ENCODE data around the gene CCDC97. TPM values are rescaled to one million over a fixed set of nuclear protein-coding genes. Genes with fewer than 3 reads are reported as not detected.

Gene CCDC97
- polyA plus RNA-seq, 1 donor from 2014 or later, result 4.9 TPM

DNA sequence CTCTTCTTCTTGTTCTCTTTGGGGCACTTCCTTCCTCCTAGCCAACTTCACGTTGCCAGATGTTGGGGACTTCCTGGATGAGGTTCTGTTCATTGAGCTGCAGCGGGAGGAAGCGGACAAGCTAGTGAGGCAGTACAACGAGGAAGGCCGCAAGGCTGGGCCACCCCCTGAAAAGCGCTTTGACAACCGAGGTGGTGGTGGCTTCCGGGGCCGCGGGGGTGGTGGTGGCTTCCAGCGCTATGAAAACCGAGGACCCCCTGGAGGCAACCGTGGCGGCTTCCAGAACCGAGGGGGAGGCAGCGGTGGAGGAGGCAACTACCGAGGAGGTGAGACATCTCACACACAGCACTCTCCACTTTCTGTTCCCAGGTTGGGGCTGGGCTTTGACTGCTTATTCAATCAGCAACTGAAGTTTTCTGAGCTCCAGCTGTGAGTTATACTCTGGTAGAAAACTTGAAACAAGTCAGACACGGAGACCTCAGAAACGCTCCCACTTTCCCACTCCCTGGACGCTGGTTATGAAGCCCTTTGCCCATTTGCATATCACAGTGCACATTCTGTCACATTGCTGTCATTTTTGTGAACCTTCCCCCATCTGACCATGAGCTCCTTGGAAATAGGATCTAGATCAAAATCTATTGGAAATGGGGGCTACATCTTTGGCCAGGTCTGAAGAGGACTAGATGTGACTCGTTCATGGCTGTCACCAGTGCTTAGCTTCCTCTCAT lies 7.2 kb upstream of the CCDC97 start:
- Histone ChIP-seq H3K79me2 (replicated peaks; ENCODE audit: insufficient read depth, low read length) (no peaks in the 10 kb centered on the region), H3K27ac (ENCODE audit: low read length) (no peak overlapping the region), H3K9me3 (ENCODE audit: low read length) (no peaks in the 10 kb centered on the region), H3F3A (ENCODE audit: insufficient read depth, low read length, poor library complexity, severe bottlenecking) (no peaks in the 10 kb centered on the region), H3K36me3 (ENCODE audit: insufficient read depth, low read length) (no peaks in the 10 kb centered on the region), H2AFZ (ENCODE audit: low read depth, low read length) (no peak overlapping the region), H3K27me3 (ENCODE audit: insufficient read depth, low read depth, low read length) (no peaks in the 10 kb centered on the region), H3K4me3 (ENCODE audit: low read length) (no peak overlapping the region), H3K9me2 (ENCODE audit: insufficient read depth, low read length) (no peaks in the 10 kb centered on the region), H3K9ac (ENCODE audit: low read length) (no peak overlapping the region), H4K20me1 (ENCODE audit: insufficient read depth) (no peaks in the 10 kb centered on the region), H3K4me2 (ENCODE audit: low read length) (no peak overlapping the region)
- TF ChIP-seq MXI1 (conservative IDR thresholded peaks at IDR 0.05; ENCODE audit: poor library complexity, severe bottlenecking), result no peak
- TF ChIP-seq POLR2AphosphoS5 (IDR thresholded peaks at IDR 0.05), result no peak
- TF ChIP-seq EP300 (conservative IDR thresholded peaks at IDR 0.05; ENCODE audit: poor library complexity, severe bottlenecking), result no peak
- TF ChIP-seq, protein P1, sequence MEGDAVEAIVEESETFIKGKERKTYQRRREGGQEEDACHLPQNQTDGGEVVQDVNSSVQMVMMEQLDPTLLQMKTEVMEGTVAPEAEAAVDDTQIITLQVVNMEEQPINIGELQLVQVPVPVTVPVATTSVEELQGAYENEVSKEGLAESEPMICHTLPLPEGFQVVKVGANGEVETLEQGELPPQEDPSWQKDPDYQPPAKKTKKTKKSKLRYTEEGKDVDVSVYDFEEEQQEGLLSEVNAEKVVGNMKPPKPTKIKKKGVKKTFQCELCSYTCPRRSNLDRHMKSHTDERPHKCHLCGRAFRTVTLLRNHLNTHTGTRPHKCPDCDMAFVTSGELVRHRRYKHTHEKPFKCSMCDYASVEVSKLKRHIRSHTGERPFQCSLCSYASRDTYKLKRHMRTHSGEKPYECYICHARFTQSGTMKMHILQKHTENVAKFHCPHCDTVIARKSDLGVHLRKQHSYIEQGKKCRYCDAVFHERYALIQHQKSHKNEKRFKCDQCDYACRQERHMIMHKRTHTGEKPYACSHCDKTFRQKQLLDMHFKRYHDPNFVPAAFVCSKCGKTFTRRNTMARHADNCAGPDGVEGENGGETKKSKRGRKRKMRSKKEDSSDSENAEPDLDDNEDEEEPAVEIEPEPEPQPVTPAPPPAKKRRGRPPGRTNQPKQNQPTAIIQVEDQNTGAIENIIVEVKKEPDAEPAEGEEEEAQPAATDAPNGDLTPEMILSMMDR (IDR thresholded peaks at IDR 0.05; ENCODE audit: poor library complexity, severe bottlenecking), result no peak
- no peak for TF ChIP-seq SMC3 (conservative IDR thresholded peaks at IDR 0.05; ENCODE audit: poor library complexity)
- TF ChIP-seq EZH2 (IDR thresholded peaks at IDR 0.05; ENCODE audit: borderline replicate concordance, insufficient read depth, low read length, poor library complexity, severe bottlenecking), result no peak
- TF ChIP-seq, protein P2, sequence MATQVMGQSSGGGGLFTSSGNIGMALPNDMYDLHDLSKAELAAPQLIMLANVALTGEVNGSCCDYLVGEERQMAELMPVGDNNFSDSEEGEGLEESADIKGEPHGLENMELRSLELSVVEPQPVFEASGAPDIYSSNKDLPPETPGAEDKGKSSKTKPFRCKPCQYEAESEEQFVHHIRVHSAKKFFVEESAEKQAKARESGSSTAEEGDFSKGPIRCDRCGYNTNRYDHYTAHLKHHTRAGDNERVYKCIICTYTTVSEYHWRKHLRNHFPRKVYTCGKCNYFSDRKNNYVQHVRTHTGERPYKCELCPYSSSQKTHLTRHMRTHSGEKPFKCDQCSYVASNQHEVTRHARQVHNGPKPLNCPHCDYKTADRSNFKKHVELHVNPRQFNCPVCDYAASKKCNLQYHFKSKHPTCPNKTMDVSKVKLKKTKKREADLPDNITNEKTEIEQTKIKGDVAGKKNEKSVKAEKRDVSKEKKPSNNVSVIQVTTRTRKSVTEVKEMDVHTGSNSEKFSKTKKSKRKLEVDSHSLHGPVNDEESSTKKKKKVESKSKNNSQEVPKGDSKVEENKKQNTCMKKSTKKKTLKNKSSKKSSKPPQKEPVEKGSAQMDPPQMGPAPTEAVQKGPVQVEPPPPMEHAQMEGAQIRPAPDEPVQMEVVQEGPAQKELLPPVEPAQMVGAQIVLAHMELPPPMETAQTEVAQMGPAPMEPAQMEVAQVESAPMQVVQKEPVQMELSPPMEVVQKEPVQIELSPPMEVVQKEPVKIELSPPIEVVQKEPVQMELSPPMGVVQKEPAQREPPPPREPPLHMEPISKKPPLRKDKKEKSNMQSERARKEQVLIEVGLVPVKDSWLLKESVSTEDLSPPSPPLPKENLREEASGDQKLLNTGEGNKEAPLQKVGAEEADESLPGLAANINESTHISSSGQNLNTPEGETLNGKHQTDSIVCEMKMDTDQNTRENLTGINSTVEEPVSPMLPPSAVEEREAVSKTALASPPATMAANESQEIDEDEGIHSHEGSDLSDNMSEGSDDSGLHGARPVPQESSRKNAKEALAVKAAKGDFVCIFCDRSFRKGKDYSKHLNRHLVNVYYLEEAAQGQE (IDR thresholded peaks at IDR 0.05; ENCODE audit: borderline replicate concordance), result no peak
- no peak for TF ChIP-seq TAF1 (IDR thresholded peaks at IDR 0.05; ENCODE audit: low read depth)
- TF ChIP-seq RAD21 (conservative IDR thresholded peaks at IDR 0.05), result no peak

DNA sequence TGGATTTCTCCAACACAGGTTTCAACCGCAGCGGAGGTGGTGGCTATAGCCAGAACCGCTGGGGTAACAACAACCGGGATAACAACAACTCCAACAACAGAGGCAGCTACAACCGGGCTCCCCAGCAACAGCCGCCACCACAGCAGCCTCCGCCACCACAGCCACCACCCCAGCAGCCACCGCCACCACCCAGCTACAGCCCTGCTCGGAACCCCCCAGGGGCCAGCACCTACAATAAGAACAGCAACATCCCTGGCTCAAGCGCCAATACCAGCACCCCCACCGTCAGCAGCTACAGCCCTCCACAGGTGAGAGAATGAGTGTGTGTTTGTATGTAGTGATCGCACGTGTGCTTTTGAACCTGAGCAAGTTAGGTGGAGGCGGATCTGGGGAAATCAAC lies 6.0 kb upstream of the CCDC97 start:
- Histone ChIP-seq H3K27ac (ENCODE audit: low read length) (no peak overlapping the region), H3K4me2 (ENCODE audit: low read length) (no peak overlapping the region), H3K27me3 (ENCODE audit: insufficient read depth, low read depth, low read length) (no peaks in the 10 kb centered on the region), H3K4me3 (ENCODE audit: low read length) (no peak overlapping the region), H3K9ac (ENCODE audit: low read length) (no peak overlapping the region), H2AFZ (ENCODE audit: low read depth, low read length) (no peak overlapping the region), H3K9me2 (ENCODE audit: insufficient read depth, low read length) (no peaks in the 10 kb centered on the region), H3K9me3 (ENCODE audit: low read length) (no peaks in the 10 kb centered on the region), H3K79me2 (replicated peaks; ENCODE audit: insufficient read depth, low read length) (no peaks in the 10 kb centered on the region), H4K20me1 (ENCODE audit: insufficient read depth) (no peaks in the 10 kb centered on the region), H3F3A (ENCODE audit: insufficient read depth, low read length, poor library complexity, severe bottlenecking) (no peaks in the 10 kb centered on the region), H3K36me3 (ENCODE audit: insufficient read depth, low read length) (no peaks in the 10 kb centered on the region)
- no peak for TF ChIP-seq EZH2 (IDR thresholded peaks at IDR 0.05; ENCODE audit: borderline replicate concordance, insufficient read depth, low read length, poor library complexity, severe bottlenecking)
- TF ChIP-seq POLR2AphosphoS5 (IDR thresholded peaks at IDR 0.05), result no peak
- TF ChIP-seq MXI1 (conservative IDR thresholded peaks at IDR 0.05; ENCODE audit: poor library complexity, severe bottlenecking), result no peak
- TF ChIP-seq, protein P2 (IDR thresholded peaks at IDR 0.05; ENCODE audit: borderline replicate concordance), result no peak
- TF ChIP-seq SMC3 (conservative IDR thresholded peaks at IDR 0.05; ENCODE audit: poor library complexity), result no peak
- no peak for TF ChIP-seq TAF1 (IDR thresholded peaks at IDR 0.05; ENCODE audit: low read depth)
- TF ChIP-seq, protein P1 (IDR thresholded peaks at IDR 0.05; ENCODE audit: poor library complexity, severe bottlenecking), result no peak
- no peak for TF ChIP-seq RAD21 (conservative IDR thresholded peaks at IDR 0.05)
- no peak for TF ChIP-seq EP300 (conservative IDR thresholded peaks at IDR 0.05; ENCODE audit: poor library complexity, severe bottlenecking)

Measured in neural cell (in vitro differentiated cells).